Memory B cell (primary cell): ENCODE measurements around the gene NEAT1.
"Not testable (repeated sequence)": the region's sequence is repeated elsewhere in the genome, so short reads cannot be mapped to it uniquely, and the experiment has no call there.

Experiments
- ATAC-seq: fragments of 150-1000 bp; cut with Tn5 transposase; 2 replicates; pipeline ENCODE4 v1.10.0; 2021; ENCODE audit warnings: low read depth, mild to moderate bottlenecking, moderate library complexity
- DNase-seq, 2 donors: peaks; one replicate each; pipeline ENCODE4 v3.0.0; 2022; ENCODE audit warnings: low spot score in 2 of 2
- H3K27ac Mint-ChIP-seq: one replicate; pipeline ENCODE4 v1.8.0; 2022; ENCODE audit warnings: mild to moderate bottlenecking, moderate library complexity, mixed read lengths
- H3K27me3 Mint-ChIP-seq: one replicate; pipeline ENCODE4 v1.8.0; 2022; ENCODE audit warnings: mixed read lengths
- H3K36me3 Mint-ChIP-seq: one replicate; pipeline ENCODE4 v1.8.0; 2022; ENCODE audit warnings: mild to moderate bottlenecking, mixed read lengths
- H3K4me1 Mint-ChIP-seq: one replicate; pipeline ENCODE4 v1.8.0; 2022; ENCODE audit warnings: mixed read lengths
- H3K4me3 Mint-ChIP-seq: one replicate; pipeline ENCODE4 v1.8.0; 2022; ENCODE audit warnings: mild to moderate bottlenecking, moderate library complexity, mixed read lengths
- H3K9me3 Mint-ChIP-seq: one replicate; pipeline ENCODE4 v1.8.0; 2022; ENCODE audit warnings: mixed read lengths

Gene NEAT1

GRCh38 chr11:65446446-65447277, 24.1 kb downstream of the NEAT1 start:
- H3K36me3 Mint-ChIP-seq, result peaks cover 7% of the 10 kb centered on the region
- H3K9me3 Mint-ChIP-seq, result no peaks in the 10 kb centered on the region
- H3K4me1 Mint-ChIP-seq, result peaks cover 26% of the 10 kb centered on the region
- H3K27me3 Mint-ChIP-seq, result no peaks in the 10 kb centered on the region
- ATAC-seq (no peak), DNase-seq (no peak)
- H3K27ac Mint-ChIP-seq, result peak overlapping the region; percentile 63
- H3K4me3 Mint-ChIP-seq, result no peak overlapping the region

DNA sequence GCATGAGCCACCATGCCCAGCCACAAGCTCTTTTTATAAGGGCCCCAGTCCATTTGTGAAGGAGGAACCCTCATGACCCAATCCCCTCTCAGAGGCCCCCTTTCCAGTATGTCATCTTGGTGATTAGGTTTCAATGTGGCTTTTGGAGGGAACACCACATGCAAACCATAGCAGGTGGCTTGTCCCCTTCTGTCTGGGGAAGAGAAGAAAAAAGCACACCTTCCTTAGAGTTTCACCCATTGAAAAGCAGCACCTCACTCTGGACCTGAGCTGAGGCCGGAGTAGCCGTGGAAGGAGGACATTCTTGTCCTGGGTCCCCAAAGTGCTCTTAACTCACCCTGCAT, 25.4 kb downstream of the NEAT1 start:
- H3K4me3 Mint-ChIP-seq, result no peak overlapping the region
- H3K36me3 Mint-ChIP-seq, result peaks cover 7% of the 10 kb centered on the region
- H3K27me3 Mint-ChIP-seq, result no peaks in the 10 kb centered on the region
- no peak overlapping the region for H3K27ac Mint-ChIP-seq
- ATAC-seq (no peak), DNase-seq (no peak)
- H3K4me1 Mint-ChIP-seq, result peaks cover 17% of the 10 kb centered on the region
- no peaks in the 10 kb centered on the region for H3K9me3 Mint-ChIP-seq

DNA sequence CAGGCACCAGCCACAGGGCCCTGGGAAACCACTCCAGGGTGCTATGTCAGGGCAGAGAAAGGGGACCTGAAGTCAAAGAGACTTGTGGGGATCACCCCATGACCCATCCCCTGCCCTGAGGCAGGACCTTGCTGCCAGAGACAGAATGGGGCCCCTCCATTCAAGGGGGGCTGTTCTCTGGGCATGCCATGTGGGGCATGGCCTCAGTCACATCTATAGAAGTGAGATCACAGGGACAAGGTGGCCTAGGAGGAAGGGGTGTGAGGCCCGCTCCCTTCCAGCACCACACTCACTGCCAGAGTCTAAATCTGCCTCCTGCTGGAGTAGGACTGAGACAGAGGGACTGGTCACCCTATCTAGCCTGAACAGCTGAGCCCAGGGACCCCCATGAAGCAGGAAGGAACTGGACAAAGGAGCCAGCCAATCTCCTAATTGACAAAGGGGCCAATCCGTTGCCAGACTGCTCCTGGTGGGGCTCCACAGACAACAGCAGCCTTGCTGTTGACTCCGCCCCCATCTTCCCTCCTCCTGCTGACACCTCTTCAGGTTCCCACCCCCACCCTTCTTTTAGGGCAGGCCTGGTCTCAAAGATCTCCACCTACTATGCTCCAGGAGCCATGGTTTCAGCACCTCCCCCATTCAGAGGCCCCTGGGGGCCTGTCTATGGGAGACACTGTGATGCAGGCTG, 26.0 kb downstream of the NEAT1 start:
- H3K9me3 Mint-ChIP-seq, result no peaks in the 10 kb centered on the region
- DNase-seq (no peak), ATAC-seq (no peak)
- H3K4me3 Mint-ChIP-seq, result no peak overlapping the region
- H3K36me3 Mint-ChIP-seq, result peaks cover 7% of the 10 kb centered on the region
- H3K27ac Mint-ChIP-seq, result no peak overlapping the region
- H3K27me3 Mint-ChIP-seq, result no peaks in the 10 kb centered on the region
- peaks cover 12% of the 10 kb centered on the region for H3K4me1 Mint-ChIP-seq

DNA sequence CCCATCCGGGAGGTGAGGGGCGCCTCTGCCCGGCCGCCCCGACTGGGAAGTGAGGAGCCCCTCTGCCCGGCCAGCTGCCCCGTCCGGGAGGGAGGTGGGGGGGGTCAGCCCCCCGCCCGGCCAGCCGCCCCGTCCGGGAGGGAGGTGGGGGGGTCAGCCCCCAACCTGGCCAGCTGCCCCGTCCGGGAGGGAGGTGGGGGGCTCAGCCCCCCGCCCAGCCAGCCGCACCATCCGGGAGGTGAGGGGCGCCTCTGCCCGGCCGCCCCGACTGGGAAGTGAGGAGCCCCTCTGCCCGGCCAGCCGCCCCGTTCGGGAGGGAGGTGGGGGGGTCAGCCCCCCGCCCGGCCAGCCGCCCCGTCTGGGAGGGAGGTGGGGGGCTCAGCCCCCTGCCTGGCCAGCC, 28.7 kb downstream of the NEAT1 start:
- H3K36me3 Mint-ChIP-seq, H3K27me3 Mint-ChIP-seq, DNase-seq, H3K4me3 Mint-ChIP-seq, H3K9me3 Mint-ChIP-seq, ATAC-seq, H3K27ac Mint-ChIP-seq: not testable (repeated sequence)
- peaks cover 13% of the 10 kb centered on the region for H3K4me1 Mint-ChIP-seq

- not testable (repeated sequence) for DNase-seq, H3K9me3 Mint-ChIP-seq, H3K4me3 Mint-ChIP-seq, ATAC-seq, H3K27ac Mint-ChIP-seq, H3K36me3 Mint-ChIP-seq, H3K27me3 Mint-ChIP-seq
- peaks cover 14% of the 10 kb centered on the region for H3K4me1 Mint-ChIP-seq
Measured at GRCh38 chr11:65452259-65452658, 29.7 kb downstream of the NEAT1 start.

DNA sequence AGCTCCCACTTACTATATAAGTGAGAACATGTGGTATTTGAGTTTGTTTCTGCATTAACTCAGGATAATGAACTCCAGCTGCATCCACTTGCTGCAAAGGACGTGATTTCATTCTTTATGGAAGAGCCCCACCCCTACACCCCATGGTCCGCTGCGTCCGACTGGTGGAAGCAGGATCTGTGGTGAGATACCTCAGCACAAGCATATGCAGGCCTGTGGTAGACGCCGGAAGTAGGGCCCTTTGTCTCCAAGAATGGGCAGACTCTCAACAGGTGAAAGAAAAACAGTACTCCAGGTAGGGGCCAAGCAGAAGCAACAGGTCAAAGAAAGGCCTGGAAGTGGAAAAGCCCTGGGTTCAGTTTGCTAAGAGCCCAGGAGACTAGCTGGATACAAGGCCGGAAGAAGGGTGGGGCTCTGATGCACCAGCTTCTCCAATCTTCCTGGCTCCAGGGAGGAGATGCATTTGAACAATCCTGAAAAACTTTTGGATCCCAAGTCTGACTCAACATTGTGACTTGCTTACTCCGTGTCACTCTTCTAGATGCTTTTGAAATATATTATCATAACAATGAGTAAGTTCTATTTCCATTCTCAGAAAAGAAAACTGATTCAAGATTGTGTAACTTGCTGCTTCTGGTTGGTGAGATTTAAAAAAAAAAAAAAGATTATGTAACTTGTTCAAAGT, 30.4 kb downstream of the NEAT1 start:
- H3K4me1 Mint-ChIP-seq, result peaks cover 16% of the 10 kb centered on the region

GRCh38 chr11:65454311-65454695, 31.7 kb downstream of the NEAT1 start:
- peak overlapping the region; percentile 95 for H3K4me3 Mint-ChIP-seq
- no peaks in the 10 kb centered on the region for H3K27me3 Mint-ChIP-seq
- H3K9me3 Mint-ChIP-seq, result no peaks in the 10 kb centered on the region
- H3K4me1 Mint-ChIP-seq, result peaks cover 16% of the 10 kb centered on the region
- DNase-seq (no peak), ATAC-seq (no peak)
- peaks cover 2% of the 10 kb centered on the region for H3K36me3 Mint-ChIP-seq
- peak overlapping the region; percentile 91 for H3K27ac Mint-ChIP-seq

More for the DNA sequence above, 30.4 kb downstream of the NEAT1 start:
- Mint-ChIP-seq H3K9me3 (no peaks in the 10 kb centered on the region), H3K36me3 (peaks cover 2% of the 10 kb centered on the region), H3K4me3 (no peak overlapping the region), H3K27me3 (no peaks in the 10 kb centered on the region), H3K27ac (no peak overlapping the region)
- DNase-seq (no peak), ATAC-seq (no peak)

DNA sequence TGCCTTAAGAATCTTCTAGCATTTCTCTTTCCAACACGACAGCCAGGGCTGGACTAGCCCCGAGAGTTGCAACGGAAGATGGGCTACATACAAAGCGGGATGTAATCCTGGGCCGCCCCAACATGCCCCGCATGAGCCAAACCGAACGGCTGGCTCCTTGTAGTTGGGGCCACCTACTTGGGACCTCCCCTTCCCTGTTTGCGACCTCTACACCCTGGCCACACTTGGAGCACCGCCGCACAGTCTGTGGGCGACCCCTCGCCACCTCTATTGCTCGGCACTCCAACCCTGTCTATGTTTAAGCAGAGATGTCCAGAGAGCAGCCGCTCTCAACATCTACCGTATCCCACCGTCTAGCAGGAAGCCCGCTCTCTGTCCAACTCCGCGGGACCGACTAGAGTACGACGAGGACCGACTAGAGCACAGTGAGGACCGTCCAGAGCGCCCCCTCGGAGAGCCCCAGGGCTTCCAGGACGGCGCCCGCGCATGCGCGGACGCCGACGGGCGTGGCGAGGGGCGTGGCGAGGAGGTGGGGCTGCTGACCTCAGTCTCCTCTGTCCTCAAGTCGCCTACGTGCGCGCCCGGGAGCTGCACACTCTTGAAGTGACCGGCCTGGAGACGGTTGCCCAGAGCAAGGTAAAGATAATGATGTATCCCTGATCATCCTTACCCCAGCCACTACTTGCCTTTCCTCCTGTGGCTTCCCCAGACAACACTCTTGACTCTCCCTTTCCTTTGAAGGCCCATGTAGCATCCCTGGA, 32.3 kb downstream of the NEAT1 start:
- Mint-ChIP-seq H3K27me3 (no peaks in the 10 kb centered on the region), H3K4me3 (peak overlapping the region; percentile 95), H3K36me3 (peaks cover 2% of the 10 kb centered on the region), H3K9me3 (no peaks in the 10 kb centered on the region), H3K27ac (peak overlapping the region; percentile 91), H3K4me1 (peaks cover 19% of the 10 kb centered on the region)
- ATAC-seq (peak; percentile 92), DNase-seq (peak; percentile 71 to 77)

DNA sequence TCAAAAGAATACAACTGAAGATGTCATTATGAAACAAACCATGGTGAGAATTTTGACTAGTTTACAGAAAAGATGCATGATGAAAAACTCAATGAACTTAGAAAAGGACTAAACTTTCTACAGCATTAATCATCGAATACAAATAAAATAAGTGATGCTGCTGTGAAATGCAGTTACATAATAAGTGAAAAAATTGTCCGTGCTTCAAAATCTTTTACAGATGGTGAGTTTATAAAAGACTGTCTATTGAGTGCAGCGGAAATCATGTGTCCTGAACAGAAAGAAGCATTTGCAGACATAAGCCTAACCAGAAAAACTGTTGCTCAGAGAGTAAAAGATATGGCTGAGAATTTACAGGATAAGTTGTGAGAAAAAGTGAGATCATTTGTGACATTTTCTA, 33.8 kb downstream of the NEAT1 start:
- ATAC-seq (no peak), DNase-seq (no peak)
- H3K27me3 Mint-ChIP-seq, result no peaks in the 10 kb centered on the region
- peaks cover 19% of the 10 kb centered on the region for H3K4me1 Mint-ChIP-seq
- peak overlapping the region; percentile 73 for H3K4me3 Mint-ChIP-seq
- no peaks in the 10 kb centered on the region for H3K36me3 Mint-ChIP-seq
- no peaks in the 10 kb centered on the region for H3K9me3 Mint-ChIP-seq
- peak overlapping the region; percentile 36 for H3K27ac Mint-ChIP-seq

GRCh38 chr11:65459552-65459951, 37.0 kb downstream of the NEAT1 start:
- no peak overlapping the region for H3K27ac Mint-ChIP-seq
- H3K9me3 Mint-ChIP-seq, result no peaks in the 10 kb centered on the region
- no peak for ATAC-seq

DNA sequence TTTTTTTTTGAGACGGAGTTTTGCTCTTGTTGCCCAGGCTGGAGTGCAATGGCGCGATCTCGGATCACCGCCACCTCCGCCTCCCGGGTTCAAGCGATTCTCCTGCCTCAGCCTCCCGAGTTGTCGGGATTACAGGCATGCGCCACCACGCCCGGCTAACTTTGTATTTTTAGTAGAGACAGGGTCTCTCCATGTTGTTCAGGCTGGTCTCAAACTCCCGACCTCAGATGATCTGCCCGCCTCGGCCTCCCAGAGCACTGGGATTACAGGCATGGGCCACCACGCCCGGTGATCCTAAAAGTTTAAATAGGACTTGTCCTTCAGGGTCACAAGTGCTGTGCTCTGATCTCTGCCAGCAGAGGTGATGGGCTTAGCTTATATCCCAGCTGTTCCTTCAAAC, 42.9 kb downstream of the NEAT1 start:
- H3K4me3 Mint-ChIP-seq, H3K9me3 Mint-ChIP-seq, DNase-seq, ATAC-seq, H3K27ac Mint-ChIP-seq, H3K27me3 Mint-ChIP-seq, H3K36me3 Mint-ChIP-seq: not testable (repeated sequence)
- peaks cover 14% of the 10 kb centered on the region for H3K4me1 Mint-ChIP-seq

More at GRCh38 chr11:65459552-65459951, 37.0 kb downstream of the NEAT1 start:
- H3K27me3 Mint-ChIP-seq, result no peaks in the 10 kb centered on the region
- no peak for DNase-seq
- no peaks in the 10 kb centered on the region for H3K36me3 Mint-ChIP-seq
- peaks cover 20% of the 10 kb centered on the region for H3K4me1 Mint-ChIP-seq
- H3K4me3 Mint-ChIP-seq, result no peak overlapping the region

GRCh38 chr11:65467306-65467705, 44.7 kb downstream of the NEAT1 start:
- H3K27ac Mint-ChIP-seq, H3K4me3 Mint-ChIP-seq, DNase-seq, H3K36me3 Mint-ChIP-seq, ATAC-seq, H3K9me3 Mint-ChIP-seq, H3K27me3 Mint-ChIP-seq: not testable (repeated sequence)
- peaks cover 20% of the 10 kb centered on the region for H3K4me1 Mint-ChIP-seq

DNA sequence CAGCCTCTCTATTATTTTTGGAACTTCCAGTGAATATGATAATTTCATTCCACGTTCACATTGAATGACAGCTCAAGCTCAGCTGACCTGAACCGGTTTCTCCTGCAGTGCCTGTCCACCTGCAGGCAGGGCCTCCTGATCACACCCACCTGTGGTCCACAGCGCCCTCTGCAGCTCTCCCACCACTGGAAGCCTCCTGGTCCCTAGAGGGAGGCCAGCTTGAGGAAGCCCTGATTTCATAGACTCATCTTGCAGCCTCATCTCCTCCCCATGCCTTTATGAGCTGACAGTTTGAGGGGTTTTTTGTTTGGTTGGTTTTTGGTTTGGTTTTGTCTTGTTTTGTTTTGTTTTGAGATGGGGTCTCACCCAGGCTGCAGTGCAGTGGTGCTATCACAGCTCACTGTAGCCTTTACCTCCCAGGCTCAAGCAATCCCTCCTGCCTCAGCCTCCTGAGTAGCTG, 46.3 kb downstream of the NEAT1 start:
- H3K27me3 Mint-ChIP-seq, result no peaks in the 10 kb centered on the region
- no peaks in the 10 kb centered on the region for H3K9me3 Mint-ChIP-seq
- H3K27ac Mint-ChIP-seq, result peak overlapping the region; percentile 77
- no peak overlapping the region for H3K4me3 Mint-ChIP-seq
- peaks cover 20% of the 10 kb centered on the region for H3K4me1 Mint-ChIP-seq
- ATAC-seq, result no peak
- no peak for DNase-seq
- H3K36me3 Mint-ChIP-seq, result no peaks in the 10 kb centered on the region
